ENCODE results near the gene LCT. TPM values are rescaled to one million over a fixed set of nuclear protein-coding genes. Genes with fewer than 3 reads are reported as not detected.

The LCT gene
- total RNA-seq: not detected in 2 replicates

GRCh38 chr2:135836596-135837270 is at the start of gene LCT:
LCT (minus strand) TSS chr2:135837184; CDS start chr2:135837169, 15 bp downstream.

DNA sequence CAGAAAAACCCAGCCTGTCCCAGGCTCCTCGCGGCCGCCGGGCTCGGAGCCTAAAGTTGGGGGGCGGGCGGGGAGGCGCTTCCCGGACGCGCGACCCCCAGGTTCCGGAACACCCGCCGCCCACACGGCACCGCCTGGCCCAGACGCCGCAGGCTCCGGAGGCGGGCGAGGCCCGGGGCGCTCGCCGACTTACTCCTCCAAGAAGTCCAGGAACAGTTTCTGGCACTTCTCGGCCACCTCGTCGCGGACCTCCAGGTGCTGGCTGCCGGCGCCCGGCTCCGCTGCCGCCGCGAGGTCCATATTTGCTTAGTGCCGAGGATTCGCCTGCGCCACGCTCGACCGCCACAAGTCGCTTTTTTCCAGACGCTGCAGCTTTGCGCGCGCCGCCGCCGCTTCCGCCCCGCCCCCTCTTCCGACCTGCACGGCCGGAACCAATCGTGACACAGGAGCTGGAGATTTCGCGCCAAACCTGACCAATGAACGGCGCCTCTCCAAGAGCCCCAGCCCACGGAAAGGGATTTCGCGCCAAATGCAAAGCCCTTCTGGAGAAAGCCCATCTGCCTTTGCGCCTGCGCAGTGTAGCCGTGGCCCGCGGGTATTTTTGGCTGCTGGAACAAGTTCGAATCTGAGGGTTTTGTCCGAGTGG is 39.2 kb upstream of the LCT start, which contains the start of gene MCM6:
MCM6 (minus strand) TSS at position 378 of the 646 bp plus-strand sequence; CDS start at position 300, 78 bp downstream.

GRCh38 chr2:135741395-135742324 is 95.3 kb downstream of the LCT start, which contains the start of gene UBXN4:
UBXN4 (plus strand) TSS chr2:135741855; CDS start chr2:135741930, 75 bp downstream.

Other genes starting within 250 kb of the LCT start
- gene UBXN4, start 95.3 kb downstream of the LCT start, total RNA-seq: 27.2 and 32.3 TPM in 2 replicates
- 16.4 and 45.5 TPM in 2 replicates for gene MCM6, start 39.3 kb upstream of the LCT start, total RNA-seq
- gene DARS1, start 148.4 kb upstream of the LCT start, total RNA-seq: 34.2 and 42.0 TPM in 2 replicates